Glutamatergic neuron (in vitro differentiated cells): ENCODE results near the gene MNX1. TPM values are rescaled to one million over a fixed set of nuclear protein-coding genes. Genes with fewer than 3 reads are reported as not detected.

Experiments
- DNase-seq: peaks from one replicate; pipeline ENCODE4 v3.0.0; 2022
- H3K27ac Mint-ChIP-seq: one replicate; pipeline ENCODE4 v1.8.0; 2020; ENCODE audit warnings: mild to moderate bottlenecking, mixed read lengths, inconsistent platforms; ENCODE audit not compliant: unreplicated experiment
- H3K27me3 Mint-ChIP-seq: one replicate; pipeline ENCODE4 v1.8.0; 2020; ENCODE audit warnings: mild to moderate bottlenecking, moderate library complexity, mixed read lengths, inconsistent platforms; ENCODE audit not compliant: unreplicated experiment
- H3K36me3 Mint-ChIP-seq: one replicate; pipeline ENCODE4 v1.8.0; 2020; ENCODE audit warnings: mild to moderate bottlenecking, mixed read lengths, inconsistent platforms; ENCODE audit not compliant: unreplicated experiment
- H3K4me1 Mint-ChIP-seq: one replicate; pipeline ENCODE4 v1.8.0; 2020; ENCODE audit warnings: mild to moderate bottlenecking, low read depth, mixed read lengths, inconsistent platforms; ENCODE audit not compliant: unreplicated experiment
- H3K4me3 Mint-ChIP-seq: one replicate; pipeline ENCODE4 v1.8.0; 2020; ENCODE audit warnings: mild to moderate bottlenecking, mixed read lengths, inconsistent platforms; ENCODE audit not compliant: unreplicated experiment
- H3K9me3 Mint-ChIP-seq: one replicate; pipeline ENCODE4 v1.8.0; 2020; ENCODE audit warnings: mild to moderate bottlenecking, moderate library complexity, mixed read lengths, inconsistent platforms; ENCODE audit not compliant: unreplicated experiment
- total RNA-seq: library from RNA; stranded (reverse); fragmentation: NEBNext Ultra II Directional; extraction: Animal tissue kit (Norgen Biotek cat#: 25700); gene quantifications from one replicate; pipeline ENCODE4 v1.2.1, GENCODE V29; 2021; ENCODE audit not compliant: unreplicated experiment
- TF ChIP-seq, protein P1 (sequence below): fragments of 200-600 bp; sonication (generic); IDR thresholded peaks from one replicate; pipeline ENCODE4 v1.5.0; 2021; ENCODE audit not compliant: partially characterized antibody, unreplicated experiment

MNX1 gene
- total RNA-seq, 1 donor from 2014 or later, result 0.59 TPM

DNA sequence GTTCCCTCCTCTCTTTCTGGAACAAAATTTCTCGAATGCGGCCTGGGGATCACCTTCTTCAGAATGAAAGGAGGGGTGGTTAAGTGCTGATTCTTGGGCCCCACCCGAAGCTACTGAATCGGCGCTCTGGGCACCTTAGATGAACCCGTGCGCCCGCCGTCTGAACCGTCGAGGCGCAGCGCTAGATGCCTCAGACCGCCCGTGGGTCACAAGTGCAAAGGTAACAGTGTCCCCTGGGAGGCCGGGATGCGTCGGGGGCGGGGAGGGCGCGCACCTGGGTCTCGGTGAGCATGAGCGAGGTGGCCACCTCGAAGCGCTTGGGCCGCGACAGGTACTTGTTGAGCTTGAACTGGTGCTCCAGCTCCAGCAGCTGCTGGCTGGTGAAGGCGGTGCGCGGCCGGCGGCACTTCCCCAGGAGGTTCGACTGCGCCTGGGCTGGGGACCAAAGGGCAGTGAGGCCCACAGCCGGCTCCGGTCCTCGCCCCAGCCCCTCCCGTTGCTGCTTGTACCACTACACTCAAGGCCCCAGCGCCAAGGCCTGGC lies 4.2 kb downstream of the MNX1 start:
- Mint-ChIP-seq H3K4me1 (no peaks in the 10 kb centered on the region), H3K4me3 (no peak overlapping the region), H3K27me3 (peaks cover 35% of the 10 kb centered on the region), H3K9me3 (peaks cover 18% of the 10 kb centered on the region), H3K27ac (no peak overlapping the region), H3K36me3 (no peaks in the 10 kb centered on the region)
- no peak for DNase-seq
- TF ChIP-seq, protein P1, sequence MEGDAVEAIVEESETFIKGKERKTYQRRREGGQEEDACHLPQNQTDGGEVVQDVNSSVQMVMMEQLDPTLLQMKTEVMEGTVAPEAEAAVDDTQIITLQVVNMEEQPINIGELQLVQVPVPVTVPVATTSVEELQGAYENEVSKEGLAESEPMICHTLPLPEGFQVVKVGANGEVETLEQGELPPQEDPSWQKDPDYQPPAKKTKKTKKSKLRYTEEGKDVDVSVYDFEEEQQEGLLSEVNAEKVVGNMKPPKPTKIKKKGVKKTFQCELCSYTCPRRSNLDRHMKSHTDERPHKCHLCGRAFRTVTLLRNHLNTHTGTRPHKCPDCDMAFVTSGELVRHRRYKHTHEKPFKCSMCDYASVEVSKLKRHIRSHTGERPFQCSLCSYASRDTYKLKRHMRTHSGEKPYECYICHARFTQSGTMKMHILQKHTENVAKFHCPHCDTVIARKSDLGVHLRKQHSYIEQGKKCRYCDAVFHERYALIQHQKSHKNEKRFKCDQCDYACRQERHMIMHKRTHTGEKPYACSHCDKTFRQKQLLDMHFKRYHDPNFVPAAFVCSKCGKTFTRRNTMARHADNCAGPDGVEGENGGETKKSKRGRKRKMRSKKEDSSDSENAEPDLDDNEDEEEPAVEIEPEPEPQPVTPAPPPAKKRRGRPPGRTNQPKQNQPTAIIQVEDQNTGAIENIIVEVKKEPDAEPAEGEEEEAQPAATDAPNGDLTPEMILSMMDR, result no peak

DNA sequence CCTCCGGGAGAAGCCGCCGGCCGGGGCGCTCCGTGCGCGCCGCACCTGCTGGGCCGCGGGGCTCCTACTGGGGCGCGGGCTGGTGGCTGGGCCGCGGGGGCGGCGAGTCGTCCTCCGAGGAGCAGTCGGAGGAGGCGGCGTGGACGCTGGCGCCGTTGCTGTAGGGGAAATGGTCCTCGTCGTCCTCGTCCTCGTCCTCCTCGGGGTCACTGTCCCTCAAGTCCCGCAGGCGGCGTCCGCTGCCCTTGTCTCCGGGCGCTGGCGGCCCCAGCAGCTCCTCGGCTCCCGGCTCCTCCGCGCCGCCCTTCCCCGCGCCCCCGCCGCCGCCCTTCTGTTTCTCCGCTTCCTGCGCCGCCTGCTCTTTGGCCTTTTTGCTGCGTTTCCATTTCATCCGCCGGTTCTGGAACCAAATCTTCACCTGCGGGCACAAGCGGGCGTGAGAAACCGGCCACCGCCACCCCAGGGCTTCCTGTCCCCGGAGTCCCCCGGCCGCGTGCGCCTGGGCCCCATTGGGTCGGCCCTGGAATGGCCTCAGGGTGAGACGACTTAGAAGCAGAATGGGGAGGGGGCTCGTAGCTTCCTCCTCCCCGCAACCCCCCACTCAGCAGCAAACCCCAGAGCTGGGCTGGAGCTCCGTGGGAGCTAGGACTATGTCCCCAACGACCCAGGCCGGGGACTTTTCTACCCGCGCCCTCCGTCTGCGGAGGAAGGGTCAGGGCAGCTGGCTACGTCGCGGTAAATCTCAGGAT lies 4.8 kb downstream of the MNX1 start:
- H3K4me3 Mint-ChIP-seq, result no peak overlapping the region
- peaks cover 40% of the 10 kb centered on the region for H3K27me3 Mint-ChIP-seq
- peaks cover 21% of the 10 kb centered on the region for H3K9me3 Mint-ChIP-seq
- H3K27ac Mint-ChIP-seq, result no peak overlapping the region
- peaks cover 1% of the 10 kb centered on the region for H3K4me1 Mint-ChIP-seq
- no peak for DNase-seq
- H3K36me3 Mint-ChIP-seq, result no peaks in the 10 kb centered on the region
- TF ChIP-seq, protein P1, result no peak

DNA sequence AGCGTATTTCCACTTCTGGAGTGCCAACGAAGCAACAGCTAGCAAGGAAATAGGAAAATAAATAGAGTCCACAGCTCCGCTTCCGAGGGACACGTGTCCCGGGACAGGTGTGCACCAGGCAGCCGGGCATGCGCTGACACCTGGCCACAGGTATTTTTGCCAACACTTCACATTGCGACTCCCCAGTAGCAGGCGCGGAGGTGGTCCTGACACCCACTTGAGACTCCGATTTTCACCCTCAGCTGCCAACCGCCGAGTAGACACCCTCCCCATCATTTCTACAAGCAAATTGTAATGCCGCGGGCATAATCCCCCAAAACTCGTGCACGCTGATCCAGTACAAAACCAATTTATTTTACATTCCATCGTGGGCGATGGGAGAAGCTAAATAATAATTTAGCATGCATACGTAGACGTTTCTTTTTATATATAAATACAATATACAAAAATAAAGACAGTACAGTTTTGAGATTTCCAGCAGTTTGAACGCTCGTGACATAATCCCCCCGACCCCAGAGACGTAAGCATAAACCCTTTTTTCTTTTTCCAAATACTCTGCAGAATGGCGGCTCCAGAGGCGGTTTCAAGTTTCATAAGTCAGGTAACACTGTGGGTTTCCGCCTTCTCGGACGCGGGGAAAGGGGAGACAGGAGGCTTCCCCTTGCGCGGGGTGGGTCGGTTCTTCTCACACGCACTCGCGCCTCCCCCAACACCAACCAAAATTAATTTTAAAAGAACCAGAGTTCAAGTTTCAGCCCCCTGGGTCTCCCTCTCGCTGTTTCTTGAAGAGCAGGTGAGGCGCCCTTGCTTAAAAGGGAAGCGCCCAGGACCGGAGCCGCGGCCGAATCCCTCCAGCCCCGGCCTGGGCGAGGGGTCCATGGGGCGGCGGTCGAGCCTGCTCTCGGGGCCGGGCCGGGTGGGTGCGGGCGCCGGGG lies 5.7 kb downstream of the MNX1 start:
- no peak overlapping the region for H3K27ac Mint-ChIP-seq
- H3K36me3 Mint-ChIP-seq, result no peaks in the 10 kb centered on the region
- H3K4me3 Mint-ChIP-seq, result no peak overlapping the region
- DNase-seq, result no peak
- TF ChIP-seq, protein P1, result no peak
- peaks cover 42% of the 10 kb centered on the region for H3K27me3 Mint-ChIP-seq
- H3K9me3 Mint-ChIP-seq, result peaks cover 22% of the 10 kb centered on the region
- peaks cover 1% of the 10 kb centered on the region for H3K4me1 Mint-ChIP-seq

DNA sequence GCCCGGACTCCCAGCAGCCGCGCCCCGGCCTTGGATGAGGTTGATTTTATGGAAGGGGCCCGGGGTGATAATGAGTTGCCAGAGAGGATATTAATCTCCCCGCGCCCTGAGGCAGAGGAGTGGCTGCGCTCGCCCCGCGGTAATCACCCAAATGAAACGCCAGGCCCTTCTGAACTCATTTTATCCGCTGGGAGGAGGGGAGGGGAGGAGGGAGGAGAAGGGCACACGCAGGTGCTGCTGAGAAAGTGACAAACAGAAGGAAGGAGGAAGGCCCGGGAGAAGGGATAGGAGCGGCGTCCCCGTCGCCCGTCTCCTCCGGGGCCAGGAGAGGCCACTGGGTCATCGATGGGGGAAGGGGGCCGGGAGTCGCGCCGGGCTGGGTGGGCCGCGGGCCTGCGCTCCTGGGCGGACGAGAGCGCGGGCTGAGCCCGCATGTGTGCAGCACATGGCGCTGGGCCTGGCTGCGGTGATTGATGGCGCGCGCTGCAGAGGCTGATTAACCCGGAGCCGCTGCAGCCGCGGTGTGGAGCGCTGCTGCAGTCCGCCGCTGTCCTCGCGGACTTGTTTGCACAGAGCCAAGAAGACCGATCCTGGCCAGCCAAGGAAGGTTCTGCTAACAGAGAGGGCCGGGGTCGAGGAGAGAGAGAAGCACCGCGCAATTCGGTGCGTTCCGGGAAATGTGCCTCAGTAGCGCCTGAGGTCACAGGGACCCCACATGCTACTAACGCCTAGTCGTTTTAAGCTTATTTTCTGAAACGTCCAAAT lies 6.5 kb downstream of the MNX1 start:
- Mint-ChIP-seq H3K27me3 (peaks cover 43% of the 10 kb centered on the region), H3K9me3 (peaks cover 22% of the 10 kb centered on the region), H3K36me3 (no peaks in the 10 kb centered on the region), H3K27ac (no peak overlapping the region), H3K4me3 (no peak overlapping the region), H3K4me1 (peaks cover 3% of the 10 kb centered on the region)
- TF ChIP-seq, protein P1, result no peak
- DNase-seq, result peak; percentile 67
